Measurements from ENCODE around the gene PRODH.
"Not testable (repeated sequence)": the region's sequence is repeated elsewhere in the genome, so short reads cannot be mapped to it uniquely, and the experiment has no call there.

PRODH gene

GRCh38 chr22:18935889-18936529 is at the start of gene PRODH:
TSS of gene PRODH (minus strand) at chr22:18936293. CDS start at chr22:18936287, 6 bp downstream.
- DNase-seq (ENCODE audit: low read depth in 2 of 2), result no peak

- DNase-seq (ENCODE audit: low read depth in 2 of 2), result no peak
These were observed 49.7 kb upstream of the PRODH start for GRCh38 chr22:18985780-18986179.

GRCh38 chr22:18984564-18984963 is 48.5 kb upstream of the PRODH start:
- DNase-seq (ENCODE audit: low read depth in 2 of 2), result no peak

- DNase-seq (ENCODE audit: low read depth in 2 of 2), result no peak
These were observed 47.1 kb upstream of the PRODH start for GRCh38 chr22:18983120-18983651.

- DNase-seq (ENCODE audit: low read depth in 2 of 2), result no peak
These were observed 44.7 kb upstream of the PRODH start for GRCh38 chr22:18980829-18981228.

- DNase-seq (ENCODE audit: low read depth in 2 of 2), result no peak
These were observed 43.9 kb upstream of the PRODH start for GRCh38 chr22:18979957-18980356.

- no peak for DNase-seq (ENCODE audit: low read depth in 2 of 2)
These were observed 42.4 kb upstream of the PRODH start for GRCh38 chr22:18978506-18978905.

GRCh38 chr22:18977824-18978425 is 41.8 kb upstream of the PRODH start:
- no peak for DNase-seq (ENCODE audit: low read depth in 2 of 2)

- no peak for DNase-seq (ENCODE audit: low read depth in 2 of 2)
These were observed 40.2 kb upstream of the PRODH start for GRCh38 chr22:18976197-18976751.

- no peak for DNase-seq (ENCODE audit: low read depth in 2 of 2)
These were observed 39.5 kb upstream of the PRODH start for GRCh38 chr22:18975434-18976196.

GRCh38 chr22:18974477-18975180 is 38.5 kb upstream of the PRODH start:
- DNase-seq (ENCODE audit: low read depth in 2 of 2), result no peak

GRCh38 chr22:18973264-18974031 is 37.4 kb upstream of the PRODH start:
- DNase-seq (ENCODE audit: low read depth in 2 of 2), result no peak

GRCh38 chr22:18972591-18972990 is 36.5 kb upstream of the PRODH start:
- DNase-seq (ENCODE audit: low read depth in 2 of 2), result not testable (repeated sequence)

GRCh38 chr22:18972029-18972428 is 35.9 kb upstream of the PRODH start:
- not testable (repeated sequence) for DNase-seq (ENCODE audit: low read depth in 2 of 2)

GRCh38 chr22:18971321-18971751 is 35.2 kb upstream of the PRODH start:
- no peak for DNase-seq (ENCODE audit: low read depth in 2 of 2)

- DNase-seq (ENCODE audit: low read depth in 2 of 2), result no peak
These were observed 34.8 kb upstream of the PRODH start for GRCh38 chr22:18970948-18971315.

- DNase-seq (ENCODE audit: low read depth in 2 of 2), result no peak
These were observed 34.3 kb upstream of the PRODH start for GRCh38 chr22:18970176-18970947.

- DNase-seq (ENCODE audit: low read depth in 2 of 2), result not testable (repeated sequence)
These were observed 33.3 kb upstream of the PRODH start for GRCh38 chr22:18969158-18969942.

- DNase-seq (ENCODE audit: low read depth in 2 of 2), result no peak
These were observed 32.1 kb upstream of the PRODH start for GRCh38 chr22:18968011-18968749.
